ENCODE measurements around the gene TUBA1B. TPM values are rescaled to one million over a fixed set of nuclear protein-coding genes. Genes with fewer than 3 reads are reported as not detected.
"Not testable (repeated sequence)": the region's sequence is repeated elsewhere in the genome, so short reads cannot be mapped to it uniquely, and the experiment has no call there.

TUBA1B gene
- total RNA-seq (2014; rRNA removed; shearing (Covaris generic)), result 3,492 and 4,068 TPM in 2 replicates

DNA sequence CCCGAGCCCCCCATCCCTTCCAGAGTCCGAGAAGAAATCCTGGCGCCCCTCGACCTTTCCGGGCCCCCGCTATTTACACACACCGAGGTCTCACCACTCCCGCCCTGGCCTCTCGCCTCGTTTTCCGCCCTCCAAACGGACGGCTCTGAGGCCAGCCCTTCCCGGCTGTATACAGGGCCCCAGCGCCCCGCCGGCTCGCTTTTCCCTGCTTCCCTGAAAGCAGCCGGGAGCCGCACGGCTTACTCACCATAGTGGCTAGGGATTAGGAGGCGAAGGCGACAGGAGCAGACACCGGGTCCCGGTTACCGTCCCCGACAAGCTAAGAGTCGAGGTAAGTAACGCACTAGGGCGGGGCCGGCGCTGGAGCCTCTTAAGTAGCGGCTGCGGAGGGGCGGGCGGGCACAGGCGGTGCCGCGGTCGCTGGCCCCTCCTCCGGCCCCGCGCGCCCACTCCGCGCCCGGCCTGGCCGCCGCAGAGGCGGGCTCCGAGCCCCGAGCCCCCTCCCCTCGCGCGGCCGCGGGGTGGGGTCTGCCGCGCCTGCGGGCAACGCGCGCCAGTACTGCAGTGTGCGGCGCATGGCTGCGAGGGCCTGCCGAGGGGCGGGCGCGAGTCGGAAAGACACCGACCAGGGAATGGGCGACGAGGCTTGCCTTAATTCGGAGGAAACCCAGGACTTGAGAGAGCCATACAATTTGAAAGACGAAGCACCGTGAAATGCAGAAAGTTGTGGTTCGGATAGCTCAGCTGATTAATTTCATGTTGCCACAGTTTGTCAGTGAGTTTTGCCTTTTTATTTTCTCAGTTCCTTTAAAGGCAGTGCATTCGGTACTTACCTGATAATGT lies at the start of gene TUBA1B:
TUBA1B (minus strand) TSS at position 345 of the 843 bp plus-strand sequence; CDS start at position 250, 95 bp downstream.
- DNase-seq (ENCODE audit: low read depth), result peak; percentile 80

GRCh38 chr12:49174218-49174617 lies 43.0 kb upstream of the TUBA1B start:
- no peak for DNase-seq (ENCODE audit: low read depth)

GRCh38 chr12:49170924-49171323 lies 39.7 kb upstream of the TUBA1B start:
- no peak for DNase-seq (ENCODE audit: low read depth)

DNA sequence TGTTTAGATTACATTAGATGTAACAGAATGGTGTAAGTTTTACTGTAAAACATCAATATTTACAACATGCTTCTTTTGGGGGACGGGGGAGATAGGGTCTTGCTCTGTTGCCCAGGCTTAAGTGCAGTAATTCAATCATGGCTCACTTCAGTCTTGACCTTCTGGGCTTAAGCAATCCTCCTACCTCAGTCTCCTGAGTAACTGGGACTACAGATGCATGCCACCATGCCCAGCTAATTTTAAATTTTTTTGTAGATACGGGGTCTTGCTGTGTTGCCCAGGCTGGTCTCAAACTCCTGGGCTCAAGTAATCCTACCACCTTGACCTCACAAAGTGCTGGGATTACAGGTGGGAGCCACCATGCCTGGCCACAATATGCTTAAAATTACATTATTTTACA lies 33.9 kb upstream of the TUBA1B start:
- DNase-seq (ENCODE audit: low read depth), result no peak

GRCh38 chr12:49161901-49162300 lies 30.7 kb upstream of the TUBA1B start:
- DNase-seq (ENCODE audit: low read depth), result not testable (repeated sequence)

DNA sequence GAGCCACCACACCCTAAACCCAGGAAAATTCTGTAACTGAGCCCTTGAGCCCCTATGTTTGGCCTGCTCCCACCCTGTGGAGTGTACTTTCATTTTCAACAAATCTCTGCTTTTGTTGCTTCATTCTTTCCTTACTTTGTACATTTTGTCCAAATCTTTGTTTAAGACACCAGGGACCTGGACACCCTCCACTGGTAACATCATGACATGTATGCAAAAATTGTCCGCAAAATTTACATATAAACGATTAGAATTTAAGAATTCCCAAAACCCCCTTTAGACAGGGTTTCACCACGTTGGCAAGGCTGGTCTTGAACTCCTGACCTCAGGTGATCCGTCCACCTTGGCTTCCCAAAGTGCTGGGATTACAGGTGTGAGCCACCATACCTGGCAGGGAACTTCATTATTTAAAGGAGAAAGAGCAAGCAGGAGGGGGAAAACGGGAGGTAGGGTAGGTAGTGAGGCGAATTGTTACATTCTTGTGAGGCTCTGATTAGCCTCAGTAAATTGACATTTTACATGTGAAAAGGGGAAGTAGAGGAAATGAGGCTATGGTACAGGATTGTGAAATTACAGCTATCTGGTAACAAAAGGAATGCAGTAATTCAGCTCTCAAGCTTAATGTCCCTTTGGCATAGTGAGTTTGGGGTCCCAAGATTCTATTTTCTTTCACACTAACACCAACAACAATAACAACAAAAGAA lies 30.0 kb upstream of the TUBA1B start:
- DNase-seq (ENCODE audit: low read depth), result no peak

DNA sequence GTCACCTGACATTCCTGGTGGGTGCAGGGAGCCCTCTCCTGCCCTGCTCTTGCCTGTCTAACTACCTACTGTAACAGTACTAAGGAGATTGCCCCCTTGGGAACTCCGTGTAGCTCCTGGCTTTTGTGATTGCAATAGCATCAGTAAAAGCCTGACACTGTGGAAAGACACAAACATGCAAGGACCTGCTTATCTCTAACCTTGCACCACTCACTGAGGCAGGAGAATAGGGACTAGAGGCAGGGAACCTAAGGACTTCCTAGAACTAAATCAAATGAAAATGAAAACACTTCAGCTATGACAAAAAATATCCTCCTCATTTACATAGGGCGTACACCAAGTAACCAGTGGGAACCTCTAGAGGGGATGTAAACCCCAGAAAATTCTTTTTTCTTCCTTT lies 29.2 kb upstream of the TUBA1B start:
- DNase-seq (ENCODE audit: low read depth), result no peak

DNA sequence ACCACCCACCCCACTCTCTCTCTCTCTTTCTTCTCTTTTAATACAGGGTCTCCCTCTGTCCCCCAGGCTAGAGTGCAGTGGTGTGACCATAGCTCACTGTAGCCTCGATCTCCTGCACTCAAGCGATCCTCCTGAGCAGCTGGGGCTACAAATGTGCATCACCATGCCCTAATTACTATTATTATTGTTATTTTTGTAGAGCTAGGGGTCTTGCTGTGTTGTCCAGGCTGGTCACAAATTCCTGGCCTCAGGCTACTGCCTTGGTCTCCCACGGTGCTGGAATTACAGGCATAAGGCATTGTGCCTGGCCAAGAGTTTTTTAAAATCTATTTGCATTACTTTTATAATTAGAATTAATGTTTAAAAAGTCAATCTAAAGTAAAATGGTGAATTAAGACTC lies 23.0 kb upstream of the TUBA1B start:
- DNase-seq (ENCODE audit: low read depth), result no peak

- no peak for DNase-seq (ENCODE audit: low read depth)
Observed at GRCh38 chr12:49147384-49147783, 16.2 kb upstream of the TUBA1B start.

DNA sequence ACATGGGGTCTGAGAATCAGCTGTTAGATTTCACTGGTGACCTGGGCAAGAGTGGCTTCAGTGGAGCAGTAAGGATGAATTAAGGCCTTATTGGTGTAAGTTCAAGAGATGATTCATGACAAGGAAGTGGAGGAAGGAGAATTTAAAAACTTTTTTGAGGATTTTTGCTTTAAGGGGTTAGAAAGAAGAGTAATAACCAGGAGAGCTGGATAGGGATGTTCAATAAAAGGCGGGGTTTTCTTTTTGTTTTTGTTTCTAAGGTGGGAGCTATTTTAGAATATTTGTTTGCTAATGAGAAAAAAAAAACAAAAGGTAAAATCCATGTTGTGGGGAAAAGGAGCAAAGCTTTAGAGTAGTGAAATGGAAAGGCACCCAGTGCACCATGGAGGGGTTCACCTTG lies 15.2 kb upstream of the TUBA1B start:
- no peak for DNase-seq (ENCODE audit: low read depth)

GRCh38 chr12:49144384-49144783 lies 13.2 kb upstream of the TUBA1B start:
- DNase-seq (ENCODE audit: low read depth), result no peak

DNA sequence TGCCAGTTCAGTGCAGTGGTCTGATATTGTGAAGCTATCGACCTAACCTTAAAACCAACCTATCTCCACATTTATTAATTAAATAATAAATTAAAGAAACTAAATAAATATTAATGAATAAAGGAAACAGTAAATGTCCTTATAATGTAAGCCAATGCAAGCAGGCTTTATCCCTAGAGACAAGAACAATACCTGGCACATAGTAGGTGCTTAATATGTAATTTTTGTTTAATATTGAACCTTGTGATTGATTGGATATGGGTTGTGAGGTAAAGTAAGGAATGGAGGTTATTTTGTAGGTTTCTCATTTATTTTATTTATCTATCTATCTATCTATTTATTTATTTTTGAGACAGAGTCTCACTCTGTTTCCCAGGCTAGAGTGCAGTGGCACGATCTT lies 7.8 kb upstream of the TUBA1B start:
- DNase-seq (ENCODE audit: low read depth), result no peak

GRCh38 chr12:49138587-49138986 lies 7.4 kb upstream of the TUBA1B start:
- no peak for DNase-seq (ENCODE audit: low read depth)

DNA sequence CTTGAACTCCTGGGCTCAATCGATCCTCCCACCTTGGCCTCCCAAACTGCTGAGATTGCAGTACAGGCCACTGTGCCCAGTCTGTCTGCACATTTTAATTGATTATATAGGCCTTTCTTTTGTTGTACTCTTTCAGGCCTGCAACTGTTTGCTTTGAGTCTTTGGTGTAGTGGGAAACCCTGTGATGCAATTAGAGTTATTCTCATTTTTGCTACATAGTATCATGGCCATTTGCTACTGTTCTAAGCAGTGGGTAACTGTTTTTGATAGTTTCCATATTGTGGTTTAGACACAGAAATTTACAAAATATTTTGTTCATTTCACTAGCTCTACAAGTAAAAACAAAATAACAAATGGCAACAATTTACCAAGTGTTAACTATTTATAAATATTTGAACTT lies 6.3 kb upstream of the TUBA1B start:
- DNase-seq (ENCODE audit: low read depth), result no peak

DNA sequence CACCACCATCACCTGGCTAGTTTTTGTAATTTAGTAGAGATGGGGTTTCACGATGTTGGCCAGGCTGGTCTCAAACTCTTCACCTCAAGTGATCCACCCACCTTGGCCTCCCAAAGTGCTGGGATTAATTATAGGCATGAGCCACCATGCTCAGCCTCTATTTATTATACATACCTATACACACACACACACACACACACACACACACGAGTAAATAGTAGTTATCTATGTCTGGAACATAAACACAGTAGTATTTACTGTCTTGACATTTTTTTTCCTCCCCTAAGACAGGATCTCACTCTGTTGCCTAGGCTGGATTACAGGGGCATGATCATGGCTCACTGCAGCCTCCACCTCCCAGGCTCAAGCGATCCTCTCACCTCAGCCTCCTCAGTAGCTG lies 5.8 kb upstream of the TUBA1B start:
- DNase-seq (ENCODE audit: low read depth), result not testable (repeated sequence)

DNA sequence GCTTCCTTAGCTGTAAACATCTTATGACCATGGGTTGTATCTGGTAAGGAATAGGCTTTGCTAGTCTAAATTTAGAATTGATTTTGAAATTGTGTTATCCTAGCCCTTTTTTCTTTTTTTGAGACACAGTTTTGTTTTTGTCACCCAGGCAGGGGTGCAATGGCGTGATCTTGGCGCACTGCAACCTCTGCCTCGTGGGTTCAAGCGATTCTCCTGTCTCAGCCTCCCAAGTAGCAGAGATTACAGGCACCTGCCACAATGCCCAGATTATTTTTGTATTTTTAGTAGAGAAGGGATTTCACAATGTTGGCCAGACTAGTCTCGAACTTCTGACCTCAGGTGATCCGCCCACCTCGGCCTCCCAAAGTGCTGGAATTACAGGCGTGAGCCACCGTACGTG lies 2.4 kb upstream of the TUBA1B start:
- no peak for DNase-seq (ENCODE audit: low read depth)

GRCh38 chr12:49133014-49133413 lies 1.8 kb upstream of the TUBA1B start:
- DNase-seq (ENCODE audit: low read depth), result peak; percentile 20

DNA sequence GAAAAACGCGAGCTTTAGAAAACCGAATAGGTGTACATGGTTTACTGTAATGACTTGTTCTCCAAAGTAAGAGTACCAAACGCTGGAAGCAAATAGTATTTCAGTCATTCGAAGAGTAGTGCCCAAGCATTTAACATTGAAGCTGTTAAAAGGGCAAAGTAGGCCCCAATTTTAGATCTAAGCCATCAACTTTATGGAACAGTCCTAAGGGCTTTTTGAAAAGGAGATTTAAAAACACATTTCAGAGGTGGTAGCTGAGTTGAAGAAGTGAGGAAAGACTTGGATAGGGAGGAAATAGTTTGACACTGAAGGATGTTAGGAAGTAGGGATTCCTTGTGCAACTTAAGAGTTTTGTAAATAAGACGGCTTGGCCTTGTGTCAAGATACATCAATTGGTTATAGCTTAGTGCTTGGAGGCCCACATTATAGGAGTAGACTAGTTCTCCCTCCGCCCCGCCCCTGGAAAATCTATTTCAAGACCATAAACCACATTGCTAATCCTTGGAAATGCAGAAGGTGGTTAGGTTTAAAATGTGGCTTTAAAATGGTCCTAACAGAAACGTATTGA lies 783 bp upstream of the TUBA1B start:
- peak; percentile 58 for DNase-seq (ENCODE audit: low read depth)

DNA sequence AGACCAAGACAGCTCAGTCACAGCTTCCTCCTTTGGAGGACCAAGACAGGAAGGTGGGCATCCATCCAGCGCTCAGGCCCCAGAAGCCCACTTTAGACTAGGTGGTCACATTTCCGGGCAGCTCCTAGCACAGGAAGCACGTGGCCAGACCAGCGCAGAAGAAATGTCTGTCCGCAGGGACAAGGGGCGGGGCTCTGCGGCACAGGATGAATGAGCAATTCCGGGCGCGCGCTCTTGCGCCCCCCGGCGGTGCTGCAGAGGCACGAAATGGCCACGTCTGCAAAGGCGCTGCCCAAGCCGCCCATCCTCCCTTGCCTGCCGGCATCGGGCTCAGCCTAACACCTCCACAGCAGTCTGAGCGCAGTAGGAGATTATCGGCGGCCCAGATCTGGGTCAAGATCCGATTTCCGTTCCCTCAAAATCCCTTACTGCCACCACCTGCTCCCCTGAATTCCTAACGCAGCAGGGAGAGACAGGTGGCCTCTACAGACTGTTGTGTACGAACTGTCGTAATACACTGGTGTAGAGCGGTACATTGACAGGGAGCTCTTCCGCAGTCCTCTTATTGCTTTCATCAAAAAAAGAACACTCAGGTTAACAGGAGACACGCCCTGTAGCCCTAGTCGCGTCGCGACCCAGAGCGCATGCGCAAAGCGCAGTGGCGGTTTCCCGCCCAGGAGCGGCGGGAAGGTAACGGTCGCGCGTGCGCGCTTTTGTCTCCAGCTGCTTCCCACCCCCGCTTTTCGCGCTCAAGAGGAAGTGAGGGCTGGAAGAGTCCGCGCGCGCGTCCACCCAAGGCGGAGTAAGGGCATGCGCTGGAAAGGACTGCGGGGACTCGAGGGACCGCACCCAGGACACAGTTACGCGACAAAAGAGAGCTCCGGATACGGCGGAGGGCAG lies 794 bp downstream of the TUBA1B start:
- DNase-seq (ENCODE audit: low read depth), result peak; percentile 88

- DNase-seq (ENCODE audit: low read depth), result no peak
Observed at GRCh38 chr12:49129332-49130150, 1.7 kb downstream of the TUBA1B start.

- not testable (repeated sequence) for DNase-seq (ENCODE audit: low read depth)
Observed at GRCh38 chr12:49127971-49128370, 3.2 kb downstream of the TUBA1B start.
